Right hindlimb (tissue), 1 donor: ENCODE data around the gene PTRH2.
"Not testable (repeated sequence)": the region's sequence is repeated elsewhere in the genome, so short reads cannot be mapped to it uniquely, and the experiment has no call there.

Source experiments
- DNase-seq: peaks from one replicate; pipeline ENCODE4 v3.0.0-alpha.2; 2018

Gene PTRH2

DNA sequence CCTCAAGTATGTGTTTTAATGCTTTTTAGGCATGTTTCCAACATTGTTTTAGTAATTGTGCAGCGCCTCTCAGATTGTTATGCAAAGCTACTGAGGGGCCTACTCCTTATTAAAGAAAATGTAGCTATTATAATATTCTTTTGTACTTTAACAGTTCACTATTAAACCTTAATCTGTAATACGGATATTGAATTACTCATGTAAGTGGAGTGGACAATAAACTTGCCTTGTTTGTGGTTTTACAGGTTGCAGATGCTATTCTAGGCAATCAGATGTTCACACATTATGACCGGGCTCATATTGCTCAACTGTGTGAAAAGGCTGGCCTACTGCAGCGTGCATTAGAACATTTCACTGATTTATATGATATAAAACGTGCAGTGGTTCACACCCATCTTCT lies 41.0 kb downstream of the PTRH2 start:
- DNase-seq: no peak

DNA sequence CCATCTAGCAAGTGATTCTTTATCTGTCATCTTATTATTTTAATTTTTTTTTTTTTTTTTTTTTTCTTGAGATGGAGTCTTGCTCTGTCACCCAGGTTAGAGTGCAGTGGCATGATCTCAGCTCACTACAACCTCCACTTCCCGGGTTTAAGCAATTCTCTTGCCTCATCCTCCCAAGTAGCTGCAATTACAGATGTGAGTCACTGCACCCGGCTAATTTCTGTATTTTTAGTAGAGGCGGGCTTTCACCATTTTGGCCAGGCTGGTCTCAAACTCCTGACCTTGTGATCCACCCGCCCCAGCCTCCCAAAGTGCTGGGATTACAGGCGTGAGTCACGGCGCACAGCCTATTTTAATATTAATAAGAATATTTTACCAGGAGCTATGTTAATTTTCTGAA lies 50.6 kb downstream of the PTRH2 start:
- DNase-seq: not testable (repeated sequence)

DNA sequence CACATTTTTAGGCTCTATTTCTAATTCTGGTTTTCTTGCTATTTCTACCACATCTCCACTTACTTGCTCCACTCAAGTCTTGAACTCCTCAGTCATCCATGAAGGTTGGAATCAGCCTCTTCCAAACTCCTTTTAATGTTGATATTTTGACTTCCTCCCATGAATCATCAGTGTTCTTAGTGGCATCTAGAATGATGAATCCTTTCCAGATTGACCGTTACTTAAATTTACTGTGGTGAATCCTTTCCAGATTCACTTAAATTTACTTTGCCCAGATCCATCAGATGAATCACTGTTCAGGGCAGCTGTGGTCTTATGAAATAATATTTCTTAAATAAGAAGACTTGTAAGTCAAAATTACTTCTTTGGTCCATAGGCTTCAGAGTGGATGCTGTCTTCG lies 55.1 kb downstream of the PTRH2 start:
- DNase-seq: no peak

DNA sequence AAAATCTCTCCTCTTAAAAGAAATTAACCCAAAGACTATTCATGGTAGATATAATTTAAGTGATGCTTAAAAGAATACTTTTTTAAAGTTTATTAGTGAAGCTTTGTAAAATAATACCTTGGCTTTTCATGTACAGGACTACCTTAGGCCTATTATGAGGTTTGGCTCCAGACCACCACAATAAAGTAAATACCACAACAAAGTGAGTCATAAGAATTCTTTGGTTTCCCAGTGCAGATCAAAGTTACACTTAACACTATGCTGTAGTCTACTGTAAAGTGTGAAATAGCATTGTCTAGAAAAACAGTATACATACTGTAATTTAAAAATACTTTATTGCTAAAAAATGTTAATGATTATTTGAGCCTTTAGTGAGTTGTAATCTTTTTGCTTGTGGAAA lies 55.9 kb downstream of the PTRH2 start:
- no peak for DNase-seq

DNA sequence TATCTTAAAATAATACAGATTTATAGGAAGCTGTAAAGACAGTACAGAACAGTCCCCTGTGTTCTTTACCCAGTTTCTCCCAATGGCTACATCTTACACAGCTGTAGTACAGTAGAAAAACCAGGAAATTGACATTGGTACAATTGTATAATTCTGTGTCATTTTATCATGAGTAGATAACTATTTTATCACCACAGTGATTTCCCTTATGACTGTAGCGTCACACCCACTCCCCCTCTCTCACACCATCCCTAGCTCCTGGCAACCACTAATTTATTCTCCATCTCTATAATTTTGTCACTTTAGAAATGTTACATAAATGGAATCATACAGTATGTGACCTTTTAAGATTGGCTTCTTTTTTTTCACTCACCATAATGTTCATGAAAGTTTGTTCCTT lies 56.6 kb downstream of the PTRH2 start:
- no peak for DNase-seq

DNA sequence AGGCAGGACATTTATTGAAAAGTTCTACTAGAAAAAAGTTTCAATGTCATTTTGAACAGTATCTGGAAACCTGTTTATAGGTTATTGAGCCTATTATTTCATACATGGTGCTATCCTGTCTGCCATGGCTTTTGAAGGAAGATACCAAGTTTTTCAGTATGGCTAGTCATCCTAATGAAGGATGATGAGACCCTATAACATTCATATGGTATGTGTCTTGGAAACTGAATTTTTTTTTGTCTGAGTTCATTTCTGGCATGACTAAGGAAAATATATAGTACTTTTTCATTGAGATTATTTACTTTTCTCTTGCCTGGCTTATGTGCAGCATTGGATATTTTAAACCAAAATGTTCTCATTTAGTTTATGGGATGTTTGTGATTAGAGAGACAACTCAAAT lies 57.3 kb downstream of the PTRH2 start:
- DNase-seq: no peak
